ENCODE results near the gene CFAP251. TPM values are rescaled to one million over a fixed set of nuclear protein-coding genes. Genes with fewer than 3 reads are reported as not detected.

Gene CFAP251
- total RNA-seq, 4 donors from 2014 or later = 0.41 to 1.7 TPM; not detected in 2

DNA sequence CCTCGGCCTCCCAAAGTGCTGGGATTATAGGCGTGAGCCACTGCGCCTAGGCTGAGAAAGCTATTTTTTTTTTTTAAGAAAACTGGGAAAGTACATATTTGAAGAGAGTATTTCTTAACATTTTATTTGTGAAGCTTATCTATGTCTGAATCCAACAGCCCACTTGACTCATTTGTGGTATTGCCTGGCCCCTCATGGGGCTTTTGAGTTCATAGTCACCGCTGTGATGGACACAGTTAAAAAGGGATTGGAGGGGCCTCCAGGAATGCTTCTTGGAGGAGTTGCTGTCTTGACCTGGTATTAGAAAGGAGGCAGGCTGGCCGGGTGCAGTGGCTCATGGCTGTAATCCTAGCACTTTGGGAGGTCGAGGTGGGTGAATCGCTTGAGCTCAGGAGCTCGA is 129.8 kb downstream of the CFAP251 start:
- no peak overlapping the region for H3K4me3 ChIP-seq
- H3K9me3 ChIP-seq = no peaks in the 10 kb centered on the region
- WGBS, 2 donors (ENCODE audit: low coverage in 1 of 2) = 96 to 100% methylated on average over 3 to 8 of the region's 8 CpGs
- no peaks in the 10 kb centered on the region for H3K27me3 ChIP-seq
- in situ Hi-C loops (cut with MboI; ENCODE audit: low pct_ligation_motif_present in 1 of 4, low pct_unique_long_range_greater_than_20kb in 1 of 4, low sequenced_read_pairs in 3 of 4) = no loop called here
- no peak for DNase-seq
- TF ChIP-seq POLR2A (IDR thresholded peaks at IDR 0.05) (no peak), POLR2AphosphoS5 (IDR thresholded peaks at IDR 0.05) (no peak), EP300 (IDR thresholded peaks at IDR 0.05; ENCODE audit: low read depth) (no peak)
- TF ChIP-seq, protein P1, sequence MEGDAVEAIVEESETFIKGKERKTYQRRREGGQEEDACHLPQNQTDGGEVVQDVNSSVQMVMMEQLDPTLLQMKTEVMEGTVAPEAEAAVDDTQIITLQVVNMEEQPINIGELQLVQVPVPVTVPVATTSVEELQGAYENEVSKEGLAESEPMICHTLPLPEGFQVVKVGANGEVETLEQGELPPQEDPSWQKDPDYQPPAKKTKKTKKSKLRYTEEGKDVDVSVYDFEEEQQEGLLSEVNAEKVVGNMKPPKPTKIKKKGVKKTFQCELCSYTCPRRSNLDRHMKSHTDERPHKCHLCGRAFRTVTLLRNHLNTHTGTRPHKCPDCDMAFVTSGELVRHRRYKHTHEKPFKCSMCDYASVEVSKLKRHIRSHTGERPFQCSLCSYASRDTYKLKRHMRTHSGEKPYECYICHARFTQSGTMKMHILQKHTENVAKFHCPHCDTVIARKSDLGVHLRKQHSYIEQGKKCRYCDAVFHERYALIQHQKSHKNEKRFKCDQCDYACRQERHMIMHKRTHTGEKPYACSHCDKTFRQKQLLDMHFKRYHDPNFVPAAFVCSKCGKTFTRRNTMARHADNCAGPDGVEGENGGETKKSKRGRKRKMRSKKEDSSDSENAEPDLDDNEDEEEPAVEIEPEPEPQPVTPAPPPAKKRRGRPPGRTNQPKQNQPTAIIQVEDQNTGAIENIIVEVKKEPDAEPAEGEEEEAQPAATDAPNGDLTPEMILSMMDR (IDR thresholded peaks at IDR 0.05) = no peak
- H3K36me3 ChIP-seq = no peaks in the 10 kb centered on the region
- H3K4me1 ChIP-seq = peaks cover 7 to 17% (median 7%) of the 10 kb centered on the region in 4 donors
- intact Hi-C loops (cut with DNase I; ENCODE audit: low total_unique reads) = no loop called here
- no peak overlapping the region for H3K27ac ChIP-seq

DNA sequence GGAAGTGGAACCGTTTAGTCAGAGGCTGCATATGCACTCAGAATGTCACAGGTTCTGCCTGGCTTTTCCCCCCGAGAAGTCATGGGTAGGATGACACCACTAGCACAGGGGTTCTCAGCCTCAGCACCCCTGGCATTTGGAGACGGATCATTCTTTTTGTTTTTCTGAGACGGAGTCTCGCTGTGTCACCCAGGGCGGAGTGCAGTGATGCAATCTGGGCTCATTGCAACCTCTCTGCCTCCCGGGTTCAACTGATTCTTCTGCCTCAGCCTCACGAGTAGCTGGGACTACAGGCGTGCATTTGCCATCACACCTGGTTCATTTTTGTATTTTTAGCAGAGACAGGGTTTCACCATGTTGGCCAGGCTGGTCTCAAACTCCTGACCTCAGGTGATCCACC is 131.4 kb downstream of the CFAP251 start:
- in situ Hi-C loops (cut with MboI; ENCODE audit: low pct_ligation_motif_present in 1 of 4, low pct_unique_long_range_greater_than_20kb in 1 of 4, low sequenced_read_pairs in 3 of 4) (loop anchor here in 3 of 4 donors (5.0 to 10.0 kb wide), 3 partner anchors 75 to 145 kb away; no protein-coding TSS in a partner anchor), intact Hi-C loops (cut with DNase I; ENCODE audit: low total_unique reads) (no loop called here)

DNA sequence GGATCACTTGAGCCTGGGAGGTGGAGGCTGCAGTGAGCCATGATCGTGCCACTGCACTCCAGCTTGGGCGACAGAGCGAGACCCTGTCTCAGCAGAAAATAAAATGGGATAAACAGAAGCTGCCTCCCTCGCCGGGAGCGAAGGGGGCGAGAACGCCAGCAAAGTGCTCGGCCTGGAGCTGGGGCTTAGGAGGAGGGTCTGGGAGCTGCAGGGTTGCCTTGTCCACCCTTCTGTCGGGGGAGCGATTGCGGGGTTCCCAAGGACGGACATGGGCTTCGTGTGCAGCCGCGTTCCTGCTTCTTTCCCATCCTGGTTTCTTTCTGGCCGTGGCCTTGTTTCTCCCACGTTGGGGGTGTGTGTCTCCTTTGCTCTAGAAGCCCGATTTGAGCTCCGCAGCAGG is 132.3 kb downstream of the CFAP251 start:
- Histone ChIP-seq H3K4me3 (no peak overlapping the region), H3K27me3 (no peaks in the 10 kb centered on the region), H3K36me3 (no peaks in the 10 kb centered on the region), H3K4me1 (peaks cover 12 to 31% (median 16%) of the 10 kb centered on the region in 4 donors), H3K27ac (peak overlapping the region; percentile 44 to 75 (median 65)), H3K9me3 (no peaks in the 10 kb centered on the region)
- in situ Hi-C loops (cut with MboI; ENCODE audit: low pct_ligation_motif_present in 1 of 4, low pct_unique_long_range_greater_than_20kb in 1 of 4, low sequenced_read_pairs in 3 of 4) (loop anchor here in 3 of 4 donors (5.0 to 10.0 kb wide), 3 partner anchors 74 to 144 kb away; no protein-coding TSS in a partner anchor), intact Hi-C loops (cut with DNase I; ENCODE audit: low total_unique reads) (no loop called here)
- 84 to 93% methylated on average over 15 to 20 of the region's 20 CpGs for WGBS, 2 donors (ENCODE audit: low coverage in 1 of 2)
- DNase-seq = no peak
- TF ChIP-seq, protein P1 (IDR thresholded peaks at IDR 0.05) = no peak
- no peak for TF ChIP-seq POLR2AphosphoS5 (IDR thresholded peaks at IDR 0.05)
- TF ChIP-seq POLR2A (IDR thresholded peaks at IDR 0.05) = no peak
- no peak for TF ChIP-seq EP300 (IDR thresholded peaks at IDR 0.05; ENCODE audit: low read depth)

More for the DNA sequence above, 131.4 kb downstream of the CFAP251 start:
- no peak for TF ChIP-seq POLR2A (IDR thresholded peaks at IDR 0.05)
- TF ChIP-seq, protein P1 (IDR thresholded peaks at IDR 0.05) = no peak
- peaks cover 11 to 29% (median 15%) of the 10 kb centered on the region in 4 donors for H3K4me1 ChIP-seq
- no peaks in the 10 kb centered on the region for H3K36me3 ChIP-seq
- no peaks in the 10 kb centered on the region for H3K27me3 ChIP-seq
- DNase-seq = no peak
- H3K4me3 ChIP-seq = no peak overlapping the region
- no peaks in the 10 kb centered on the region for H3K9me3 ChIP-seq
- H3K27ac ChIP-seq = no peak overlapping the region
- WGBS, 2 donors (ENCODE audit: low coverage in 1 of 2) = 86% methylated on average over 9 of the region's 9 CpGs; no CpG with 5 or more reads in 1 of the 2 donors

DNA sequence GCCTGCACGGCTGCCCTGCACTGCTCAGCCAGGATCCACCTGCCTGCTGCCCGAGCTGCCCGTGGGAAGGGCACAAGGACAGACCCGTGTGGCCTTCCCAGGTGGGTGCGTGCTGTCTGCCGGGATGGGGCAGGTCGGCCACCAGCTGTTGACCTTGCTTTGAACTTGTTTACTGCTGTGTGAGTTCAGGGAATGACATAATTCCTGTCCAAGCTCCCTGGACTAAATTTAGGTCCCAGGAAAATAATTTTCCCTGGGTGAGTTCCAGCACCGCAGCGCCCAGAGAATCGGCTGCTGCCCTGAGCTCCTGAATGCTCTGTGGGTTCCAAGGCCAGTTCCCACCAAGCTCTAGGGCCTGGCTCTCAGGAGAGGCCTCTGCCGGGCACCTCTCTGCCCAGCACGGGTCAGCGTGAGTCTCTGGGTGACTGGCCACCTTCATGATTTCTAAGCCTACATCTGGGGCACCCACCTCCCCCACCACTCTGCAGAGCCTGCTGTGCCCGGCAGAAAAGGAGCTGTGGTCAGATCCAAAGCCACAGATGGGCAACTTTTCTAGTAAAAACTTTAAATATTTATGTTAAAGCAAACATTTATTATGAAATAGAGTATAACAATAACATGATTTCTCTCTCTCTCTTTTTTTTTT is 133.0 kb downstream of the CFAP251 start:
- Histone ChIP-seq H3K36me3 (no peaks in the 10 kb centered on the region), H3K27ac (peak overlapping the region; percentile 44 to 75 (median 65)), H3K27me3 (no peaks in the 10 kb centered on the region), H3K9me3 (no peaks in the 10 kb centered on the region), H3K4me1 (peaks cover 12 to 31% (median 16%) of the 10 kb centered on the region in 4 donors), H3K4me3 (no peak overlapping the region)
- 38 to 50% methylated on average over 1 to 13 of the region's 14 CpGs for WGBS, 2 donors (ENCODE audit: low coverage in 1 of 2)
- intact Hi-C loops (cut with DNase I; ENCODE audit: low total_unique reads) (no loop called here), in situ Hi-C loops (cut with MboI; ENCODE audit: low pct_ligation_motif_present in 1 of 4, low pct_unique_long_range_greater_than_20kb in 1 of 4, low sequenced_read_pairs in 3 of 4) (loop anchor here in 3 of 4 donors (5.0 to 10.0 kb wide), 3 partner anchors 73 to 143 kb away; no protein-coding TSS in a partner anchor)
- no peak for DNase-seq
- TF ChIP-seq, protein P1 (IDR thresholded peaks at IDR 0.05) = no peak
- TF ChIP-seq POLR2A (IDR thresholded peaks at IDR 0.05) = no peak
- no peak for TF ChIP-seq POLR2AphosphoS5 (IDR thresholded peaks at IDR 0.05)
- no peak for TF ChIP-seq EP300 (IDR thresholded peaks at IDR 0.05; ENCODE audit: low read depth)

All from transverse colon (tissue), 4 donors.